GM18505 (cell line): ENCODE results near the gene LCN2.

Source experiments
- ATAC-seq: cut with Tn5 transposase; IDR thresholded peaks from one replicate; pipeline ENCODE4 v1.9.1; 2021; ENCODE audit not compliant: unreplicated experiment
- POLR2A ChIP-seq: IDR thresholded peaks from 4 replicates; pipeline ENCODE4 v1.6.1; 2011; ENCODE audit warnings: borderline replicate concordance; ENCODE audit not compliant: insufficient read depth, insufficient read length; ENCODE audit errors: extremely low read depth

Gene LCN2

GRCh38 chr9:128142596-128142995 is 6.7 kb upstream of the LCN2 start:
- no peak for TF ChIP-seq POLR2A
- no peak for ATAC-seq

GRCh38 chr9:128143525-128144238 is 5.6 kb upstream of the LCN2 start:
- ATAC-seq, result no peak
- no peak for TF ChIP-seq POLR2A

GRCh38 chr9:128144239-128145181 is 4.7 kb upstream of the LCN2 start:
- no peak for ATAC-seq
- no peak for TF ChIP-seq POLR2A

- TF ChIP-seq POLR2A, result no peak
- ATAC-seq, result no peak
Measured at GRCh38 chr9:128145536-128145935, 3.7 kb upstream of the LCN2 start.

- TF ChIP-seq POLR2A, result no peak
- ATAC-seq, result no peak
Measured at GRCh38 chr9:128145951-128146351, 3.3 kb upstream of the LCN2 start.

- ATAC-seq, result no peak
- TF ChIP-seq POLR2A, result no peak
Measured at GRCh38 chr9:128146591-128147120, 2.6 kb upstream of the LCN2 start.

GRCh38 chr9:128148509-128149000 is 698 bp upstream of the LCN2 start:
- TF ChIP-seq POLR2A, result no peak
- no peak for ATAC-seq

- ATAC-seq, result no peak
- no peak for TF ChIP-seq POLR2A
Measured at GRCh38 chr9:128149951-128150593, 819 bp downstream of the LCN2 start.

- ATAC-seq, result no peak
- no peak for TF ChIP-seq POLR2A
Measured at GRCh38 chr9:128150594-128151308, 1.5 kb downstream of the LCN2 start.

- TF ChIP-seq POLR2A, result no peak
- ATAC-seq, result no peak
Measured at GRCh38 chr9:128151309-128152132, 2.3 kb downstream of the LCN2 start.

GRCh38 chr9:128152133-128153059 is 3.1 kb downstream of the LCN2 start:
- ATAC-seq, result no peak
- TF ChIP-seq POLR2A, result no peak
